Caco-2 (cell line): ENCODE data around the gene ACBD5. TPM values are rescaled to one million over a fixed set of nuclear protein-coding genes. Genes with fewer than 3 reads are reported as not detected.
A peak's percentile ranks its signal among the peaks of the same experiment; 100 is the strongest.
"Not testable (repeated sequence)": the region's sequence is repeated elsewhere in the genome, so short reads cannot be mapped to it uniquely, and the experiment has no call there.

Source experiments
- BruUV-seq: library from RNA; stranded (reverse); fragments of 400-500 nt; replicated peaks from 2 replicates; lab custom pipeline; 2021; lab: Mats Ljungman, UMichigan
- CTCF ChIA-PET: fragments of 300-600 bp; sonication (Branson Sonifier 250); formaldehyde crosslinking; loops from one replicate; lab custom pipeline; 2022; ENCODE audit warnings: antibody characterized with exemption; lab: Charles Lee
- POLR2A ChIA-PET: fragments of 300-600 bp; sonication (Branson Sonifier 250); formaldehyde crosslinking; loops from one replicate; lab custom pipeline; 2022; ENCODE audit warnings: antibody characterized with exemption; lab: Charles Lee
- DNase-seq, 2 experiments: peaks; one replicate each; pipeline versions ENCODE4 v3.0.0 to v3.0.0-alpha.2; 2020 to 2022
- H3K27me3 ChIP-seq: replicated peaks from 2 replicates; pipeline ENCODE4 v1.6.0; 2011; ENCODE audit warnings: low read length; ENCODE audit not compliant: control insufficient read depth, insufficient read depth
- H3K36me3 ChIP-seq: 2 replicates; pipeline ENCODE4 v1.5.1; 2011; ENCODE audit warnings: low read length; ENCODE audit not compliant: control insufficient read depth, insufficient read depth
- H3K4me1 ChIP-seq: fragments of 250-450 bp; sonication (Bioruptor Pico); 2 replicates; pipeline ENCODE4 v1.5.1; 2020; ENCODE audit warnings: mild to moderate bottlenecking
- H3K4me3 ChIP-seq: 2 replicates; pipeline ENCODE4 v1.5.1; 2011; ENCODE audit warnings: low read depth, mild to moderate bottlenecking, control low read depth, low read length
- H3K9me3 ChIP-seq: fragments of 250-450 bp; sonication (Bioruptor Pico); 2 replicates; pipeline ENCODE4 v1.5.1; 2020; ENCODE audit warnings: mild to moderate bottlenecking, moderate library complexity
- H3K27ac Mint-ChIP-seq: one replicate; pipeline ENCODE4 v1.8.0; 2022; ENCODE audit warnings: mixed read lengths; ENCODE audit not compliant: unreplicated experiment
- H3K27me3 Mint-ChIP-seq: one replicate; pipeline ENCODE4 v1.8.0; 2022; ENCODE audit warnings: mixed read lengths; ENCODE audit not compliant: insufficient read depth, unreplicated experiment
- H3K36me3 Mint-ChIP-seq: one replicate; pipeline ENCODE4 v1.8.0; 2022; ENCODE audit warnings: mild to moderate bottlenecking, mixed read lengths; ENCODE audit not compliant: insufficient read depth, unreplicated experiment
- H3K4me1 Mint-ChIP-seq: one replicate; pipeline ENCODE4 v1.8.0; 2022; ENCODE audit warnings: low read depth, mixed read lengths; ENCODE audit not compliant: unreplicated experiment
- H3K4me3 Mint-ChIP-seq: one replicate; pipeline ENCODE4 v1.8.0; 2022; ENCODE audit warnings: mild to moderate bottlenecking, moderate library complexity, mixed read lengths; ENCODE audit not compliant: unreplicated experiment
- H3K9me3 Mint-ChIP-seq: one replicate; pipeline ENCODE4 v1.8.0; 2022; ENCODE audit warnings: mixed read lengths; ENCODE audit not compliant: unreplicated experiment
- intact Hi-C: fragments of 100-400 bp; cut with micrococcal nuclease; formaldehyde crosslinking; loops from one replicate; pipeline ENCODE4 v1.10.0; 2022; ENCODE audit not compliant: unreplicated experiment
- total RNA-seq: library from RNA; stranded (reverse); gene quantifications from 2 replicates; pipeline ENCODE4 v1.2.3, GENCODE V29; 2022
- TF ChIP-seq, protein P1 (sequence below), 2 experiments: fragments of 200-600 bp in 1 of 2; IDR thresholded peaks; 1 replicate in 1 of 2; 2 replicates in 1 of 2; pipeline versions ENCODE4 v1.5.1 to v1.8.0; 2011 to 2022; ENCODE audit warnings: antibody characterized with exemption in 1 of 2, control low read depth in 1 of 2, inconsistent platforms in 1 of 2, low read depth in 1 of 2, low read length in 1 of 2, mild to moderate bottlenecking in 1 of 2, moderate library complexity in 1 of 2; ENCODE audit not compliant: insufficient read depth in 1 of 2, severe bottlenecking in 1 of 2, unreplicated experiment in 1 of 2

The ACBD5 gene
- total RNA-seq, 1 experiment from 2014 or later = 38.3 TPM

DNA sequence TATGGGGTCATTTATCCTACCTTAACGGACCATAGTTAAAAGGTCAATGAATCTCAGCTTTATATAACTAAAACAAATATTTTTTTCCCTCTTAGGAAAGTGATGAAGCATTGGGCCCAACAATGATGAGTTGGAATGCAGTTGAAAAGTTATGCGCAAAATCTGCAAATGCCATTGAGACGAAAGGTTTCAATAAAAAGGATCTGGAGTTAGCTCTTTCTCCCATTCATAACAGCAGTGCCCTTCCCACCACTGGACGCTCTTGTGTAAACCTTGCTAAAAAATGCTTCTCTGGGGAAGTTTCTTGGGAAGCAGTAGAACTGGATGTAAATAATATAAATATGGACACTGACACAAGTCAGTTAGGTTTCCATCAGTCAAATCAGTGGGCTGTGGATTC lies 70.7 kb downstream of the ACBD5 start:
- H3K4me1 ChIP-seq = no peaks in the 10 kb centered on the region
- H3K4me1 Mint-ChIP-seq = no peaks in the 10 kb centered on the region
- H3K4me3 Mint-ChIP-seq = no peak overlapping the region
- ChIA-PET CTCF (no interaction called here), POLR2A (no interaction called here)
- no peaks in the 10 kb centered on the region for H3K9me3 ChIP-seq
- no TSS peak for BruUV-seq
- no peaks in the 10 kb centered on the region for H3K9me3 Mint-ChIP-seq
- TF ChIP-seq, protein P1, sequence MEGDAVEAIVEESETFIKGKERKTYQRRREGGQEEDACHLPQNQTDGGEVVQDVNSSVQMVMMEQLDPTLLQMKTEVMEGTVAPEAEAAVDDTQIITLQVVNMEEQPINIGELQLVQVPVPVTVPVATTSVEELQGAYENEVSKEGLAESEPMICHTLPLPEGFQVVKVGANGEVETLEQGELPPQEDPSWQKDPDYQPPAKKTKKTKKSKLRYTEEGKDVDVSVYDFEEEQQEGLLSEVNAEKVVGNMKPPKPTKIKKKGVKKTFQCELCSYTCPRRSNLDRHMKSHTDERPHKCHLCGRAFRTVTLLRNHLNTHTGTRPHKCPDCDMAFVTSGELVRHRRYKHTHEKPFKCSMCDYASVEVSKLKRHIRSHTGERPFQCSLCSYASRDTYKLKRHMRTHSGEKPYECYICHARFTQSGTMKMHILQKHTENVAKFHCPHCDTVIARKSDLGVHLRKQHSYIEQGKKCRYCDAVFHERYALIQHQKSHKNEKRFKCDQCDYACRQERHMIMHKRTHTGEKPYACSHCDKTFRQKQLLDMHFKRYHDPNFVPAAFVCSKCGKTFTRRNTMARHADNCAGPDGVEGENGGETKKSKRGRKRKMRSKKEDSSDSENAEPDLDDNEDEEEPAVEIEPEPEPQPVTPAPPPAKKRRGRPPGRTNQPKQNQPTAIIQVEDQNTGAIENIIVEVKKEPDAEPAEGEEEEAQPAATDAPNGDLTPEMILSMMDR (IDR thresholded peaks at IDR 0.05; ENCODE audit: insufficient read depth in 1 of 2, low read depth in 1 of 2, low read length in 1 of 2, severe bottlenecking in 1 of 2, unreplicated experiment in 1 of 2) = no peak
- no peak for DNase-seq
- peaks cover 4% of the 10 kb centered on the region; the same call in 1 of the 2 replicates for H3K36me3 ChIP-seq
- H3K4me3 ChIP-seq = no peak overlapping the region
- no peak overlapping the region for H3K27ac Mint-ChIP-seq
- intact Hi-C loops = no loop called here
- no peaks in the 10 kb centered on the region for H3K27me3 Mint-ChIP-seq
- H3K36me3 Mint-ChIP-seq = peaks cover 46% of the 10 kb centered on the region
- H3K27me3 ChIP-seq = no peaks in the 10 kb centered on the region

DNA sequence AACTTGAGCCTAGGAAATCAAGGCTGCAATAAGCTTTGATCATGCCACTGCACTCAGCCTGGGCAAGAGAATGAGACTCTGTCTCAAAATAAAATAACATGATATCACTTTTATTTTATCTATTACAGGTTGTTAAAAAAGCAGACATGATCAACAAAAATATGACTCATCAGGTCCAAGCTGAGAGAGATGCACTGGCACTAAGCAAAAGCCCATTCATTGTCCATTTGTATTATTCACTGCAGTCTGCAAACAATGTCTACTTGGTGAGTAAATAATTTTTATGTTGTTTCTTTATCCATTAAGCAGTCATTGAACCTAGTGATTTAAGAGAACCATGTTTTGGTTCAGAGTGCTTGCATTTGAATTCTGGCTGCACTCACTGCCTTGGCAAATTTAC lies 82.2 kb downstream of the ACBD5 start:
- peaks cover 79% of the 10 kb centered on the region for H3K36me3 Mint-ChIP-seq
- intact Hi-C loops = no loop called here
- no peak overlapping the region for H3K4me3 ChIP-seq

DNA sequence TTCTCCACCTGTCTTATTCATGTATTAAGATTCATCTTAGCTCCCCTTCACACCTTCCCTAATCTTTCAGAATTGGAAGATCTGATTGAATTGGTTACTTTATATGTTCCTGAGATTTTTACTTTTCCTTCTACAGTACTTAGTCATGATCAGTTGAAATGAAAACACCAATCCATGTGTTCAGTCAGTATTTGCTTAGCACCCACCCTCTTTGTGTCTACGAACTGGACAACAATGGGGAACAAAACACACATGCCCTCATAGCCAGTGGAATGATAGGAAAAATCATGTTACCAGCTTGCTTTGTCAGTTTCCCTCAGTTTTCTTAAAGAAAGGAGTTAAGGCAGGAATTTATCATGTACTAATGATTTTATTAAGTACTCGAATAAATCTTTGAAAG lies 83.4 kb downstream of the ACBD5 start:
- TF ChIP-seq, protein P1 (IDR thresholded peaks at IDR 0.05; ENCODE audit: insufficient read depth in 1 of 2, low read depth in 1 of 2, low read length in 1 of 2, severe bottlenecking in 1 of 2, unreplicated experiment in 1 of 2) = no peak
- no peak for DNase-seq
- peaks cover 76% of the 10 kb centered on the region for H3K36me3 Mint-ChIP-seq
- no peak overlapping the region for H3K4me3 ChIP-seq
- peaks cover 25% of the 10 kb centered on the region for H3K4me1 Mint-ChIP-seq
- intact Hi-C loops = no loop called here
- no TSS peak for BruUV-seq
- H3K9me3 Mint-ChIP-seq = no peaks in the 10 kb centered on the region
- ChIA-PET CTCF (interaction anchor here (0.9 kb wide), 1 partner anchor 129 kb away, joined by 3 read pairs; no protein-coding TSS in a partner anchor), POLR2A (no interaction called here)
- H3K4me3 Mint-ChIP-seq = peak overlapping the region; percentile 99
- H3K27me3 Mint-ChIP-seq = no peaks in the 10 kb centered on the region
- peaks cover 13% of the 10 kb centered on the region; the same call in 1 of the 2 replicates for H3K4me1 ChIP-seq
- H3K9me3 ChIP-seq = no peaks in the 10 kb centered on the region
- no peaks in the 10 kb centered on the region for H3K36me3 ChIP-seq
- peak overlapping the region; percentile 100 for H3K27ac Mint-ChIP-seq
- H3K27me3 ChIP-seq = no peaks in the 10 kb centered on the region

More for the DNA sequence above, 82.2 kb downstream of the ACBD5 start:
- Mint-ChIP-seq H3K4me3 (no peak overlapping the region), H3K9me3 (no peaks in the 10 kb centered on the region), H3K4me1 (peaks cover 14% of the 10 kb centered on the region), H3K27me3 (no peaks in the 10 kb centered on the region), H3K27ac (no peak overlapping the region)
- no TSS peak for BruUV-seq
- Histone ChIP-seq H3K4me1 (peaks cover 5% of the 10 kb centered on the region; the same call in 1 of the 2 replicates), H3K27me3 (no peaks in the 10 kb centered on the region), H3K9me3 (no peaks in the 10 kb centered on the region), H3K36me3 (no peaks in the 10 kb centered on the region)
- TF ChIP-seq, protein P1 (IDR thresholded peaks at IDR 0.05; ENCODE audit: insufficient read depth in 1 of 2, low read depth in 1 of 2, low read length in 1 of 2, severe bottlenecking in 1 of 2, unreplicated experiment in 1 of 2) = no peak
- CTCF ChIA-PET = no interaction called here
- no peak for DNase-seq
- POLR2A ChIA-PET = no interaction called here

DNA sequence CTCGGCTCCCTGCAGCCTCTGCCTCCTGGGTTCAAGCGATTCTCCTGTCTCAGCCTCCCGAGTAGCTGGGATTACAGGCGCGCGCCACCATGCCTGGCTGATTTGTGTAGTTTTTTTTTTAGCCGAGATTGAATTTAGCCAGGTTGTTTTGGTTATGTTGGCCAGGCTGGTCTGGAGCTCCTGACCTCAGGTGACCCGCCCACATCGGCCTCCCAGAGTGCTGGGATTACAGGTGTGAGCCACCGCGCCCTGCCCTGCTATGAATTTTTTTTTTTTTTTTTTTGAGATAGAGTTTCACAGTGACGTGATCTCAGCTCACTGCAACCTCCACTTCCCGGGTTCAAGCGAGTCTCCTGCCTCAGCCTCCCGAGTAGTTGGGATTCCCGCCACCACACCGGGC lies 84.0 kb downstream of the ACBD5 start:
- intact Hi-C loops = loop anchor here (1.0 kb wide), 1 partner anchor 129 kb away; no protein-coding TSS in a partner anchor
- ChIA-PET POLR2A (interaction anchor here (0.6 kb wide), 1 partner anchor 256 kb away, joined by 3 read pairs; no protein-coding TSS in a partner anchor), CTCF (interaction anchor here (0.9 kb wide), 1 partner anchor 129 kb away, joined by 3 read pairs; no protein-coding TSS in a partner anchor)
- Mint-ChIP-seq H3K36me3 (peaks cover 76% of the 10 kb centered on the region), H3K4me1 (peaks cover 27% of the 10 kb centered on the region), H3K27ac (peak overlapping the region; percentile 100), H3K4me3 (peak overlapping the region; percentile 99)
- DNase-seq = peak; percentile 49 to 67
- H3K36me3 ChIP-seq, H3K9me3 ChIP-seq, H3K9me3 Mint-ChIP-seq, H3K27me3 Mint-ChIP-seq, H3K27me3 ChIP-seq, BruUV-seq: not testable (repeated sequence)
- peak overlapping the region; percentile 52 for H3K4me3 ChIP-seq
- H3K4me1 ChIP-seq = peaks cover 14% of the 10 kb centered on the region; the same call in 1 of the 2 replicates
